Endothelial cell of umbilical vein (primary cell): Measurements from ENCODE around the gene NELFB. TPM values are rescaled to one million over a fixed set of nuclear protein-coding genes. Genes with fewer than 3 reads are reported as not detected.

ENCODE experiments used
- BruUV-seq: library from RNA; stranded (reverse); fragments of 400-500 nt; replicated peaks from 2 replicates; lab custom pipeline; 2021; lab: Mats Ljungman, UMichigan
- CTCF ChIA-PET: fragments of 300-600, 350-600 bp; sonication (Branson Sonifier 250); formaldehyde crosslinking; loops from one replicate; lab custom pipeline; 2021; ENCODE audit warnings: antibody characterized with exemption, inconsistent platforms; lab: Charles Lee
- POLR2A ChIA-PET: fragments of 300-600, 350-600 bp; sonication (Branson Sonifier 250); formaldehyde crosslinking; loops from one replicate; lab custom pipeline; 2021; ENCODE audit warnings: antibody characterized with exemption, inconsistent platforms; lab: Charles Lee
- DNase-seq: peaks from one replicate; pipeline ENCODE4 v3.0.0-alpha.2; 2011; ENCODE audit warnings: low read depth, low spot score
- FAIRE-seq: peaks from 2 replicates; lab custom pipeline; 2011; peaks lifted over from hg19 to GRCh38; lab: Jason Lieb, UNC
- H2AFZ ChIP-seq: 2 replicates; pipeline ENCODE4 v1.6.0; 2012; ENCODE audit warnings: low read depth, low read length, control low read depth, inconsistent platforms
- H3K27ac ChIP-seq: 2 replicates; pipeline ENCODE4 v1.5.1; 2011; ENCODE audit warnings: low read depth, mild to moderate bottlenecking, control low read depth, low read length, moderate library complexity; ENCODE audit not compliant: insufficient read depth
- H3K27me3 ChIP-seq, 2 experiments: 2 replicates each; pipeline versions ENCODE4 v1.6.0 to v1.6.1; 2011; ENCODE audit warnings: low read length in 2 of 2, mixed read lengths in 1 of 2; ENCODE audit not compliant: control insufficient read depth in 2 of 2, insufficient read depth in 2 of 2
- H3K36me3 ChIP-seq, 2 experiments: 2 replicates in 1 of 2; 3 replicates in 1 of 2; pipeline ENCODE4 v1.5.1; 2011; ENCODE audit warnings: low read length in 2 of 2, mild to moderate bottlenecking in 1 of 2, moderate library complexity in 1 of 2; ENCODE audit not compliant: control insufficient read depth in 2 of 2, insufficient read depth in 2 of 2; ENCODE audit errors: extremely low read depth in 1 of 2
- H3K4me1 ChIP-seq: 3 replicates; pipeline ENCODE4 v1.5.1; 2011; ENCODE audit warnings: mild to moderate bottlenecking, low read length; ENCODE audit not compliant: control insufficient read depth, insufficient read depth; ENCODE audit errors: extremely low read depth
- H3K4me2 ChIP-seq: 2 replicates; pipeline ENCODE4 v1.6.1; 2011; ENCODE audit warnings: low read length, control low read depth, mixed read lengths; ENCODE audit not compliant: insufficient read depth
- H3K4me3 ChIP-seq, 3 experiments: fragments of 200-600 bp in 1 of 3; sonication (generic), shearing (Covaris generic) in 1 of 3; replicated peaks in 1 of 3; 2 replicates each; pipeline ENCODE4 v1.5.1; 2011 to 2016; ENCODE audit warnings: control low read depth in 3 of 3, low read length in 3 of 3, mild to moderate bottlenecking in 2 of 3, inconsistent platforms in 1 of 3, low read depth in 1 of 3, moderate library complexity in 1 of 3; ENCODE audit not compliant: insufficient read depth in 1 of 3
- H3K79me2 ChIP-seq: 2 replicates; pipeline ENCODE4 v1.6.0; 2012; ENCODE audit warnings: low read length, inconsistent platforms; ENCODE audit not compliant: control insufficient read depth, insufficient read depth
- H3K9ac ChIP-seq: replicated peaks from 2 replicates; pipeline ENCODE3; 2011; ENCODE audit warnings: low read length, control low read depth; ENCODE audit not compliant: insufficient read depth; ENCODE audit errors: extremely low read depth
- H3K9me1 ChIP-seq: replicated peaks from 3 replicates; pipeline ENCODE4 v1.6.0; 2011; ENCODE audit warnings: mild to moderate bottlenecking, low read length; ENCODE audit not compliant: control insufficient read depth, insufficient read depth; ENCODE audit errors: extremely low read depth
- H3K9me3 ChIP-seq: replicated peaks from 2 replicates; pipeline ENCODE4 v1.5.1; 2012; ENCODE audit warnings: low read length, inconsistent platforms; ENCODE audit not compliant: control insufficient read depth, insufficient read depth
- H4K20me1 ChIP-seq: replicated peaks from 2 replicates; pipeline ENCODE3; 2011; ENCODE audit warnings: mild to moderate bottlenecking, low read length; ENCODE audit not compliant: control insufficient read depth, insufficient read depth; ENCODE audit errors: extremely low read depth
- EZH2 ChIP-seq: IDR thresholded peaks from 2 replicates; pipeline ENCODE4 v1.6.1; 2012; ENCODE audit warnings: borderline replicate concordance, low read depth, mild to moderate bottlenecking, moderate library complexity, low read length, inconsistent platforms; ENCODE audit not compliant: severe bottlenecking
- FOS ChIP-seq: IDR thresholded peaks from 2 replicates; pipeline ENCODE4 v1.6.1; 2011; ENCODE audit warnings: mild to moderate bottlenecking, low read length, moderate library complexity, borderline replicate concordance; ENCODE audit not compliant: insufficient read depth
- GATA2 ChIP-seq: IDR thresholded peaks from 2 replicates; pipeline ENCODE4 v1.7.0; 2011; ENCODE audit warnings: low read depth, mild to moderate bottlenecking, moderate library complexity, mixed read lengths, low read length; ENCODE audit not compliant: insufficient read length, insufficient read depth
- JUN ChIP-seq: IDR thresholded peaks from 2 replicates; pipeline ENCODE4 v1.6.1; 2011; ENCODE audit warnings: borderline replicate concordance, low read depth; ENCODE audit not compliant: insufficient read length, insufficient read depth
- MYC ChIP-seq: IDR thresholded peaks from one replicate; pipeline ENCODE4 v1.6.1; 2011; ENCODE audit warnings: mild to moderate bottlenecking, low read depth, low read length
- POLR2A ChIP-seq: IDR thresholded peaks from 2 replicates; pipeline ENCODE4 v1.6.1; 2012; ENCODE audit warnings: low read depth, mild to moderate bottlenecking, control low read depth, low read length
- POLR2AphosphoS5 ChIP-seq: IDR thresholded peaks from 2 replicates; pipeline ENCODE4 v1.6.1; 2012; ENCODE audit warnings: low read depth, mild to moderate bottlenecking, control low read depth, low read length, moderate library complexity; ENCODE audit not compliant: insufficient read depth
- dilution Hi-C: fragments of 300-500 bp; cut with MboI; formaldehyde crosslinking; loops from one replicate; pipeline ENCODE4 v1.15.0; 2019; ENCODE audit warnings: low sequenced_read_pairs; ENCODE audit not compliant: extremely low pct_ligation_motif_present
- intact Hi-C: fragments of 100-400 bp; cut with micrococcal nuclease; formaldehyde crosslinking; loops from one replicate; pipeline ENCODE4 v1.10.0; 2022
- polyA plus RNA-seq, 4 experiments: library from polyadenylated mRNA; depleted of rRNA in 3 of 4; stranded (reverse) in 3 of 4; unstranded in 1 of 4; fragments of >200 nt; gene quantifications; 2 replicates each; pipeline versions ENCODE4 v1.2.1 to v1.2.3, GENCODE V29; 2011 to 2012; ENCODE audit warnings: missing spikeins in 1 of 4
- total RNA-seq: library from RNA; stranded (reverse); gene quantifications from 2 replicates; pipeline ENCODE4 v1.2.3, GENCODE V29; 2021
- TF ChIP-seq, protein P1 (sequence below): IDR thresholded peaks from 2 replicates; pipeline ENCODE4 v1.6.1; 2011; ENCODE audit not compliant: insufficient read depth, insufficient read length
- TF ChIP-seq, protein P2 (sequence below), 2 donors: IDR thresholded peaks; 1 replicate in 1 of 2; 2 replicates in 1 of 2; pipeline ENCODE4 v1.5.1; 2011; ENCODE audit warnings: low read length in 2 of 2, mild to moderate bottlenecking in 2 of 2, moderate library complexity in 2 of 2, control low read depth in 1 of 2, inconsistent platforms in 1 of 2, low read depth in 1 of 2; ENCODE audit not compliant: insufficient read depth in 1 of 2; ENCODE audit errors: extremely low read depth in 1 of 2

NELFB gene
- total and polyA plus RNA-seq, 2 donors (not counting 3 experiments of a cell fraction or from before 2014, with no cell fraction given): 62.3 to 76.1 TPM

DNA sequence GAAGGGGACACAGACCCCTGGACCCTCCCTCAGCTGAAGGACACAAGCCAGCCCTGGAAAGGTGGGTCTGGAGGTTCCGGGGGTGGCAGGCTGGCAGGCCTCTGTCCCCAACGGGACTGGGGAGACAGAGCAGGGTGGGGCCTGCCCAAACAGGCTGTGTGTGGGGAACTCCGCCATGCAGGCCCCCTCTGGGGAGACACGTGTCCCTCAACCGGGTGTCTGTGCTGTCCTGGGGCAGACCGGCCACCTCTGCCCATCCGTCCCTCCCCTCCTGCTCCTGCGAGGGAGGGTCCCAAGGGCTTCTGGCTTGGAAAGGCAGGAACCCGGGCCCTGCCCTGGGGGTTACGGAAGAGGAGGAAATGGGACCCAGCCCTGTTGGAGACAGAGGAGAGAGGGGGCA is 23.0 kb upstream of the NELFB start:
- ChIA-PET POLR2A (no interaction called here), CTCF (no interaction called here)
- DNase-seq (no peak), FAIRE-seq (no peak)
- Histone ChIP-seq H3K27me3 (no peaks in the 10 kb centered on the region), H3K9me1 (no peaks in the 10 kb centered on the region), H3K36me3 (no peaks in the 10 kb centered on the region), H3K79me2 (no peaks in the 10 kb centered on the region), H3K4me3 (no peak overlapping the region), H4K20me1 (no peaks in the 10 kb centered on the region), H2AFZ (no peak overlapping the region), H3K27ac (no peak overlapping the region), H3K9me3 (no peaks in the 10 kb centered on the region), H3K4me2 (no peak overlapping the region), H3K4me1 (no peaks in the 10 kb centered on the region), H3K9ac (no peak overlapping the region)
- dilution Hi-C loops (no loop called here), intact Hi-C loops (no loop called here)
- TF ChIP-seq, protein P1, sequence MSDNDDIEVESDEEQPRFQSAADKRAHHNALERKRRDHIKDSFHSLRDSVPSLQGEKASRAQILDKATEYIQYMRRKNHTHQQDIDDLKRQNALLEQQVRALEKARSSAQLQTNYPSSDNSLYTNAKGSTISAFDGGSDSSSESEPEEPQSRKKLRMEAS: no peak
- no peak for TF ChIP-seq FOS
- no peak for TF ChIP-seq POLR2A
- no peak for TF ChIP-seq GATA2
- TF ChIP-seq POLR2AphosphoS5: no peak
- no TSS peak for BruUV-seq

DNA sequence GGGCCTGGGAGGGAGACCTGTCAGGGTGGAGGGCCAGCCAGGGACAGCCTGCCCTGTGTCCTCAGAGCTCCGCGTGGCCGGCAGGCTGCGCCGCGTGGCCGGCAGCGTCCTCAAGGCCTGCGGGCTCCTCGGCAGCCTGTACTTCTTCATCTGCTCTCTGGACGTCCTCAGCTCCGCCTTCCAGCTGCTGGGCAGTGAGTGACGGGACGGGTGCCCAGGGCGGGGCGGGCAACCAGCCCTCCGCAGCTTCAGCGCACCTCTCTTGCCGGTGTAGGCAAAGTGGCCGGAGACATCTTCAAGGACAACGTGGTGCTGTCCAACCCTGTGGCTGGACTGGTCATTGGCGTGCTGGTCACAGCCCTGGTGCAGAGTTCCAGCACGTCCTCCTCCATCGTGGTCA is 22.6 kb upstream of the NELFB start:
- FAIRE-seq: no peak
- no peak overlapping the region for H2AFZ ChIP-seq

More for the DNA sequence above, 22.6 kb upstream of the NELFB start:
- no peaks in the 10 kb centered on the region for H4K20me1 ChIP-seq
- H3K4me3 ChIP-seq: no peak overlapping the region
- no peaks in the 10 kb centered on the region for H3K9me3 ChIP-seq
- no peak overlapping the region for H3K27ac ChIP-seq
- TF ChIP-seq EZH2 (no peak), POLR2A (no peak), GATA2 (no peak), POLR2AphosphoS5 (no peak), FOS (no peak), JUN (no peak), MYC (no peak)
- TF ChIP-seq, protein P2, sequence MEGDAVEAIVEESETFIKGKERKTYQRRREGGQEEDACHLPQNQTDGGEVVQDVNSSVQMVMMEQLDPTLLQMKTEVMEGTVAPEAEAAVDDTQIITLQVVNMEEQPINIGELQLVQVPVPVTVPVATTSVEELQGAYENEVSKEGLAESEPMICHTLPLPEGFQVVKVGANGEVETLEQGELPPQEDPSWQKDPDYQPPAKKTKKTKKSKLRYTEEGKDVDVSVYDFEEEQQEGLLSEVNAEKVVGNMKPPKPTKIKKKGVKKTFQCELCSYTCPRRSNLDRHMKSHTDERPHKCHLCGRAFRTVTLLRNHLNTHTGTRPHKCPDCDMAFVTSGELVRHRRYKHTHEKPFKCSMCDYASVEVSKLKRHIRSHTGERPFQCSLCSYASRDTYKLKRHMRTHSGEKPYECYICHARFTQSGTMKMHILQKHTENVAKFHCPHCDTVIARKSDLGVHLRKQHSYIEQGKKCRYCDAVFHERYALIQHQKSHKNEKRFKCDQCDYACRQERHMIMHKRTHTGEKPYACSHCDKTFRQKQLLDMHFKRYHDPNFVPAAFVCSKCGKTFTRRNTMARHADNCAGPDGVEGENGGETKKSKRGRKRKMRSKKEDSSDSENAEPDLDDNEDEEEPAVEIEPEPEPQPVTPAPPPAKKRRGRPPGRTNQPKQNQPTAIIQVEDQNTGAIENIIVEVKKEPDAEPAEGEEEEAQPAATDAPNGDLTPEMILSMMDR (IDR thresholded peaks at IDR 0.05; ENCODE audit: extremely low read depth in 1 of 2, insufficient read depth in 1 of 2, low read depth in 1 of 2, low read length in 2 of 2): no peak
- TF ChIP-seq, protein P1: no peak
- dilution Hi-C loops (no loop called here), intact Hi-C loops (no loop called here)
- no peaks in the 10 kb centered on the region for H3K4me1 ChIP-seq
- POLR2A ChIA-PET: no interaction called here
- H3K27me3 ChIP-seq: no peaks in the 10 kb centered on the region
- no peaks in the 10 kb centered on the region for H3K79me2 ChIP-seq
- CTCF ChIA-PET: no interaction called here
- H3K9me1 ChIP-seq: no peaks in the 10 kb centered on the region
- no peaks in the 10 kb centered on the region for H3K36me3 ChIP-seq
- no peak overlapping the region for H3K4me2 ChIP-seq
- H3K9ac ChIP-seq: no peak overlapping the region
- BruUV-seq: no TSS peak
- no peak for DNase-seq
